ENCODE measurements around the gene ADAMTS15.

Gene ADAMTS15

DNA sequence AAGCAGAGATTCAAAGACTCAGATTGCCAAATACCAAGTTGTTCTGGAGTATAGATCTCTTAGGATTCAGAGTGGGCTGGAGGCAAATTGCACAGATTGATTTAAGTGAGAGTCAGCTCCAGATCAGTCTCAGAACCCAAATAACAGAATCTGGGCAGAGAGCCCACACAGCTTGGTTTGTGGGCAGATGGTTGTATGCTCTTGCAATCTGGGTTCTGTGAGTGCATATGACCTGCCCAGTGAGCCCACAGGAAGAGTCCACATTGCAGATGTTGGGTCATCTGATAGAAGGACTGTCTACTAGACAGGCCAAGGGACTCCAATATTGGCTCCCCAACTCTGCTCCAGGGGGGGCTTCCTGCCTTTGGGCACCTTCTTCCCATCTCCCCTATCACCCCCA, 65.9 kb downstream of the ADAMTS15 start:
- TF ChIP-seq, protein P1, sequence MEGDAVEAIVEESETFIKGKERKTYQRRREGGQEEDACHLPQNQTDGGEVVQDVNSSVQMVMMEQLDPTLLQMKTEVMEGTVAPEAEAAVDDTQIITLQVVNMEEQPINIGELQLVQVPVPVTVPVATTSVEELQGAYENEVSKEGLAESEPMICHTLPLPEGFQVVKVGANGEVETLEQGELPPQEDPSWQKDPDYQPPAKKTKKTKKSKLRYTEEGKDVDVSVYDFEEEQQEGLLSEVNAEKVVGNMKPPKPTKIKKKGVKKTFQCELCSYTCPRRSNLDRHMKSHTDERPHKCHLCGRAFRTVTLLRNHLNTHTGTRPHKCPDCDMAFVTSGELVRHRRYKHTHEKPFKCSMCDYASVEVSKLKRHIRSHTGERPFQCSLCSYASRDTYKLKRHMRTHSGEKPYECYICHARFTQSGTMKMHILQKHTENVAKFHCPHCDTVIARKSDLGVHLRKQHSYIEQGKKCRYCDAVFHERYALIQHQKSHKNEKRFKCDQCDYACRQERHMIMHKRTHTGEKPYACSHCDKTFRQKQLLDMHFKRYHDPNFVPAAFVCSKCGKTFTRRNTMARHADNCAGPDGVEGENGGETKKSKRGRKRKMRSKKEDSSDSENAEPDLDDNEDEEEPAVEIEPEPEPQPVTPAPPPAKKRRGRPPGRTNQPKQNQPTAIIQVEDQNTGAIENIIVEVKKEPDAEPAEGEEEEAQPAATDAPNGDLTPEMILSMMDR (IDR thresholded peaks at IDR 0.05; ENCODE audit: borderline replicate concordance, insufficient read depth, low read depth, low read length): no peak
- H3K4me3 ChIP-seq (ENCODE audit: low read depth, low read length): no peak overlapping the region

DNA sequence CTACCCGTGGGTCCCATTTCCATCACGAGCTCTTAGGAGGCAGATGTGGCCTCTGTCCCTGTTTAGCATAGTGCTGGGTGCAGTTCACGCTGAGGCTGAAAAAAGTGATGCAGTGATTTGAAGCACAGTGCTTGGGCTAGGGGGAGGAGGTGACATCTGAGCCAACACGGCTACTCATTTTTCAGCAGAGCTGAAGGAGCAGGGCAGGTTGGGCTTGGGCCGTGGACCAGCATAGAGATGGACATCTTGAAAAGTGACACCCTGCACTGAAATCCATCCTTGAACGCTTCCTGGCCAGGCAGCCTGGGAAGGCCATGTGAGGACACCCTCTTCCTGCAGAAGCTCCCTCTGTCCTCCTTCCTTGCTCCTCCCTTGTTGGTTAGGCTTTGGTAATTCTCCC, 66.4 kb downstream of the ADAMTS15 start:
- TF ChIP-seq, protein P1 (IDR thresholded peaks at IDR 0.05; ENCODE audit: borderline replicate concordance, insufficient read depth, low read depth, low read length): no peak
- H3K4me3 ChIP-seq (ENCODE audit: low read depth, low read length): no peak overlapping the region

GRCh38 chr11:130515829-130516553, 67.5 kb downstream of the ADAMTS15 start:
- no peak overlapping the region for H3K4me3 ChIP-seq (ENCODE audit: low read depth, low read length)
- TF ChIP-seq, protein P1 (IDR thresholded peaks at IDR 0.05; ENCODE audit: borderline replicate concordance, insufficient read depth, low read depth, low read length): no peak

DNA sequence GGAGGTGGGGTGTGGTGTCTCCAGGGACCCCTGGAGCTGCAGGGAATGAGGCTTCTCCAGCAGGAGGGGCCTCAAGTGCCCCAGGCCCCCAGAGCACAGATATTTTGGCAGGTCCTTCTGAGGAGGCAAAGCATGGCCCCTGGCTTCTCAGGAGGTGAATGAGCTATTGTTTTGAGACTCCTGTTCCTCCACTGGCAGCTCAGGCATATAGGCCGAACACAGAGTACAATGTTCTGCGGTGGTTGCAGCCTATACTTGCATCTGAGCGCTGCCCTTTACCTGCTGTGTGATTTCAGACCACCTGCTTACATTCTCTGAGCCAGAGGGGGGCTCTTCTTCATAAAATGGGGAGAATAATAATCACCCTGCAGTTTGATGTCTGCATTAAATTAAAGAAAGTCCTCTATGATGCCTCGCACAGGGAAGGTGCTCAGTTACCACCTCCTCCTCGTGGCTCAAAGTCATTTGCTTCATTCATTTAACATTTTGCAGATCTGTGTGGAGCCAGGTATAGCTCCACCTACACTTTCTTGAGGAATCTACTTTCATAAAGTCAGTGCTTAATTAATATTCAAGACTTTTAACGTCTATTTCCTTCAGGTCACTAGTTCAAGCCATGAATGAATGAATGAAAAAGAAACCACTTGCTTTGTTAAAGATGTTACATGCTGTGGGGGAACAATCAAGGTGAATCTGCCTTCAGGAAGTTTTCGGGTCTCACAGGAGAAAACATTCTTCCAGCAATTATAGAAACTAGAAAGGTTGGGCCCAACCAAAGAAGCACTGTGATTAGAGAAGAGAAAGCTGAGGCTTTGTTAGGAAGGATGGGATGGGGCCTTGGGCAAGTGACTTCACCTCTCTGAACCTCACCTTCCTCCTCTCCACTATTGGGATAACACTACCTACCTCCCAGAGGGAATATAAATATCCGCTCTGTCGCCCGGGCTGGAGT, 68.4 kb downstream of the ADAMTS15 start:
- TF ChIP-seq, protein P1 (IDR thresholded peaks at IDR 0.05; ENCODE audit: borderline replicate concordance, insufficient read depth, low read depth, low read length): no peak
- no peak overlapping the region for H3K4me3 ChIP-seq (ENCODE audit: low read depth, low read length)

- TF ChIP-seq, protein P1 (IDR thresholded peaks at IDR 0.05; ENCODE audit: borderline replicate concordance, insufficient read depth, low read depth, low read length): no peak
- no peak overlapping the region for H3K4me3 ChIP-seq (ENCODE audit: low read depth, low read length)
Observed at GRCh38 chr11:130518164-130518680, 69.8 kb downstream of the ADAMTS15 start.

DNA sequence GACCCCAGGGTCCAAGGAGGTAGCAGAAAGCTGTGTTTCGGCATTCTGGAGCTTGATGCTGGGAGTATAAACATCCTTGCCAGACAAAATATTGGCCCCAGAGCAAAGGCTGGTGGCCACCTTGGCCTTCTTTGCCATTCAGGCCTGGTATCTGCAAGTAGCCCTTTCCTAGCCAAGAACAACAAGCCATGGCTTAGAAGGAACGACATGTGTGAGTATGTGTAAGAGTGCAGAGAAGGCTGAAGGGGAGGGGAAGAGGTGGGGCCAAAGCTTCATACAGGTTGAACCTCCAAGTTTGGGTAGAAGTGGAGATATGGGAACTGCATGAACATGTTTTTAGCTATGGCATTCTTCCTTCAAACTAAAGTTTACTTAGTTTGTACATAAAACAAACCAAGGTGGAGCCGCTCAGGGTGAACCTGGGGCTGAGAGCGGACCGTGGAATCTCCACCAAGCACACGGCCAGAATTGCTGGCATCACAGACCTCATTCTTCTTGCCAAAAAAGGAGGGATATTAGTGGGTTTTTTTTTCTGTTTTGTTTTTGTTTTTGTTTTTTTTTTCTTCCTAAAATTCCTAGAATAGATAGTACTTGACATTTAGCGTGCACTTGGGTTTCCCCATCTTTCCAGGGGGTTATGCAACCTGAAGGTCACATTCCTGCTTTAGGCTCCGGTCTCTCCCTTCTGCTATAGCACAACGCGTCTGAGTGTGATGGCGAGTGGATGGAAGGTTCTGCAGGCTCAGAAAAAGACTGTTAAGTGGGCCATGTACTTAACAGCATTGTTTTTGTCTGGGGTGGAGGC, 70.9 kb downstream of the ADAMTS15 start:
- H3K4me3 ChIP-seq (ENCODE audit: low read depth, low read length): no peak overlapping the region
- TF ChIP-seq, protein P1 (IDR thresholded peaks at IDR 0.05; ENCODE audit: borderline replicate concordance, insufficient read depth, low read depth, low read length): no peak
